IMR-90 (cell line): Measurements from ENCODE around the gene PHIP.

ENCODE experiments used
- CHD1 ChIP-seq: IDR thresholded peaks from 2 replicates; pipeline ENCODE4 v1.6.1; 2012; ENCODE audit warnings: low read depth, low read length, improper control_type of control experiment
- NFE2L2 ChIP-seq: fragments of 150-350 bp; IDR thresholded peaks from 2 replicates; pipeline ENCODE4 v1.6.1; 2016; ENCODE audit warnings: low read depth, mild to moderate bottlenecking, low read length
- POLR2A ChIP-seq: IDR thresholded peaks from 2 replicates; pipeline ENCODE4 v1.6.1; 2012; ENCODE audit warnings: mild to moderate bottlenecking, low read depth, low read length
- RAD21 ChIP-seq: IDR thresholded peaks from 2 replicates; pipeline ENCODE4 v1.6.1; 2012; ENCODE audit warnings: low read length, improper control_type of control experiment
- RCOR1 ChIP-seq: IDR thresholded peaks from 2 replicates; pipeline ENCODE4 v1.6.1; 2012; ENCODE audit warnings: mild to moderate bottlenecking, low read length, improper control_type of control experiment; ENCODE audit not compliant: insufficient replicate concordance
- SMC3 ChIP-seq: fragments of 150-350 bp; IDR thresholded peaks from 2 replicates; pipeline ENCODE4 v1.6.1; 2016; ENCODE audit warnings: low read depth, mild to moderate bottlenecking, antibody characterized with exemption, low read length, moderate library complexity
- TF ChIP-seq, protein P1 (sequence below): conservative IDR thresholded peaks from 2 replicates; pipeline ENCODE4 v1.5.1; 2012; ENCODE audit warnings: mild to moderate bottlenecking, low read depth, low read length, improper control_type of control experiment
- TF ChIP-seq, protein P2 (sequence below): fragments of 150-350 bp; IDR thresholded peaks from 2 replicates; pipeline ENCODE4 v1.6.1; 2016; ENCODE audit warnings: low read depth, mild to moderate bottlenecking, low read length, moderate library complexity, borderline replicate concordance

DNA sequence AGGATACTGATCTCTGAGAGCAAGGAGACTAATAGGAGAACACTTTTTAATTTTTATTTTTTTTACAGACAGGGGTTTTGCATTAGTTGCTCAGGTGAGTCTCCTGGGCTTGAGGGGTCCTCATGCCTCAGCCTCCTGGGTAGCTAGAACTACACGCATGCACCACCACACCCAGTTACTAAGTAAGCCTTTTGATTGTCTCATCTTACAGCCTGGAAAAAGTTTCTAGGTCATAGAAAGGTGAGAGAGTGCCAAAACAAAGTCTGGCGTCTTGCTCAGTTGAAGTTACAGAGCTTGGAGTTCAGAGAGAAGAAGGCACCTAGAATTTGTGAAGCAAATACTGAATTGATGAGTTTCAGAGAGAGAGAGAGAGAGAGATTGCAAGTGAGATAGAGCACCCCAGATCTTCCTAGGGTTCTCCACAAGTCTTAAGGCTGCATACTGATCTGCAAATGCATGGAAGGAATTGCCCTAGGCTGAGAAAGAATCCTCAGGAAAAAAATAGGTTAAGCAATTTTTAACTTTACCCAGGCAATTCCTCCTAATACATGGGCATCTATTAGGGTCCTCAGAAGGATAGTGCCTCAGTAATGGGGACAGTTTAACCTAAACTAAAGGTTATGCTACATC, 37.6 kb upstream of the PHIP start:
- TF ChIP-seq, protein P1, sequence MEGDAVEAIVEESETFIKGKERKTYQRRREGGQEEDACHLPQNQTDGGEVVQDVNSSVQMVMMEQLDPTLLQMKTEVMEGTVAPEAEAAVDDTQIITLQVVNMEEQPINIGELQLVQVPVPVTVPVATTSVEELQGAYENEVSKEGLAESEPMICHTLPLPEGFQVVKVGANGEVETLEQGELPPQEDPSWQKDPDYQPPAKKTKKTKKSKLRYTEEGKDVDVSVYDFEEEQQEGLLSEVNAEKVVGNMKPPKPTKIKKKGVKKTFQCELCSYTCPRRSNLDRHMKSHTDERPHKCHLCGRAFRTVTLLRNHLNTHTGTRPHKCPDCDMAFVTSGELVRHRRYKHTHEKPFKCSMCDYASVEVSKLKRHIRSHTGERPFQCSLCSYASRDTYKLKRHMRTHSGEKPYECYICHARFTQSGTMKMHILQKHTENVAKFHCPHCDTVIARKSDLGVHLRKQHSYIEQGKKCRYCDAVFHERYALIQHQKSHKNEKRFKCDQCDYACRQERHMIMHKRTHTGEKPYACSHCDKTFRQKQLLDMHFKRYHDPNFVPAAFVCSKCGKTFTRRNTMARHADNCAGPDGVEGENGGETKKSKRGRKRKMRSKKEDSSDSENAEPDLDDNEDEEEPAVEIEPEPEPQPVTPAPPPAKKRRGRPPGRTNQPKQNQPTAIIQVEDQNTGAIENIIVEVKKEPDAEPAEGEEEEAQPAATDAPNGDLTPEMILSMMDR = no peak
- TF ChIP-seq CHD1 (no peak), POLR2A (no peak), RCOR1 (no peak), RAD21 (no peak), NFE2L2 (no peak), SMC3 (no peak)
- TF ChIP-seq, protein P2, sequence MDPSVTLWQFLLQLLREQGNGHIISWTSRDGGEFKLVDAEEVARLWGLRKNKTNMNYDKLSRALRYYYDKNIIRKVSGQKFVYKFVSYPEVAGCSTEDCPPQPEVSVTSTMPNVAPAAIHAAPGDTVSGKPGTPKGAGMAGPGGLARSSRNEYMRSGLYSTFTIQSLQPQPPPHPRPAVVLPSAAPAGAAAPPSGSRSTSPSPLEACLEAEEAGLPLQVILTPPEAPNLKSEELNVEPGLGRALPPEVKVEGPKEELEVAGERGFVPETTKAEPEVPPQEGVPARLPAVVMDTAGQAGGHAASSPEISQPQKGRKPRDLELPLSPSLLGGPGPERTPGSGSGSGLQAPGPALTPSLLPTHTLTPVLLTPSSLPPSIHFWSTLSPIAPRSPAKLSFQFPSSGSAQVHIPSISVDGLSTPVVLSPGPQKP = no peak
